ENCODE data around the gene PLSCR5.
A peak's percentile ranks its signal among the peaks of the same experiment; 100 is the strongest.

Gene PLSCR5

GRCh38 chr3:146589899-146590508 is 15.1 kb downstream of the PLSCR5 start:
- peak; percentile 55 for DNase-seq (ENCODE audit: low spot score)

- no peak for DNase-seq (ENCODE audit: low spot score)
These were observed 20.0 kb downstream of the PLSCR5 start for GRCh38 chr3:146585156-146585555.

GRCh38 chr3:146581951-146582467 is 23.1 kb downstream of the PLSCR5 start:
- no peak for DNase-seq (ENCODE audit: low spot score)

GRCh38 chr3:146581080-146581601 is 24.0 kb downstream of the PLSCR5 start:
- no peak for DNase-seq (ENCODE audit: low spot score)

GRCh38 chr3:146577662-146578061 is 27.5 kb downstream of the PLSCR5 start:
- peak; percentile 45 for DNase-seq (ENCODE audit: low spot score)

- DNase-seq (ENCODE audit: low spot score) = no peak
These were observed 29.5 kb downstream of the PLSCR5 start for GRCh38 chr3:146575636-146576035.

- no peak for DNase-seq (ENCODE audit: low spot score)
These were observed 31.0 kb downstream of the PLSCR5 start for GRCh38 chr3:146574173-146574572.

GRCh38 chr3:146569314-146569713 is 35.8 kb downstream of the PLSCR5 start:
- no peak for DNase-seq (ENCODE audit: low spot score)

GRCh38 chr3:146566138-146566537 is 39.0 kb downstream of the PLSCR5 start:
- DNase-seq (ENCODE audit: low spot score) = no peak

GRCh38 chr3:146561879-146562278 is 43.3 kb downstream of the PLSCR5 start:
- DNase-seq (ENCODE audit: low spot score) = no peak

GRCh38 chr3:146561463-146561862 is 43.7 kb downstream of the PLSCR5 start:
- no peak for DNase-seq (ENCODE audit: low spot score)

GRCh38 chr3:146560678-146561077 is 44.5 kb downstream of the PLSCR5 start:
- DNase-seq (ENCODE audit: low spot score) = no peak

- DNase-seq (ENCODE audit: low spot score) = no peak
These were observed 45.8 kb downstream of the PLSCR5 start for GRCh38 chr3:146559388-146559787.

GRCh38 chr3:146558781-146559180 is 46.4 kb downstream of the PLSCR5 start:
- no peak for DNase-seq (ENCODE audit: low spot score)

GRCh38 chr3:146557745-146558144 is 47.4 kb downstream of the PLSCR5 start:
- no peak for DNase-seq (ENCODE audit: low spot score)

GRCh38 chr3:146555311-146555710 is 49.8 kb downstream of the PLSCR5 start:
- DNase-seq (ENCODE audit: low spot score) = no peak

- DNase-seq (ENCODE audit: low spot score) = no peak
These were observed 50.9 kb downstream of the PLSCR5 start for GRCh38 chr3:146554151-146554760.

- no peak for DNase-seq (ENCODE audit: low spot score)
These were observed 54.2 kb downstream of the PLSCR5 start for GRCh38 chr3:146550743-146551510.

GRCh38 chr3:146550070-146550615 is 55.0 kb downstream of the PLSCR5 start:
- DNase-seq (ENCODE audit: low spot score) = no peak

GRCh38 chr3:146547235-146547835 is 57.8 kb downstream of the PLSCR5 start:
- no peak for DNase-seq (ENCODE audit: low spot score)

- no peak for DNase-seq (ENCODE audit: low spot score)
These were observed 58.7 kb downstream of the PLSCR5 start for GRCh38 chr3:146546366-146546965.

Measured in SK-N-DZ (cell line).